NCI-H446 (cell line): Measurements from ENCODE around the gene CLIC5.
"Not testable (repeated sequence)": the region's sequence is repeated elsewhere in the genome, so short reads cannot be mapped to it uniquely, and the experiment has no call there.

Source experiments
- DNase-seq, 2 experiments: peaks; one replicate each; lab custom pipeline; 2025; lab: John Stamatoyannopoulos, UW

Gene CLIC5

GRCh38 chr6:45927421-45928320 lies 88.0 kb downstream of the CLIC5 start:
- no peak for DNase-seq

DNA sequence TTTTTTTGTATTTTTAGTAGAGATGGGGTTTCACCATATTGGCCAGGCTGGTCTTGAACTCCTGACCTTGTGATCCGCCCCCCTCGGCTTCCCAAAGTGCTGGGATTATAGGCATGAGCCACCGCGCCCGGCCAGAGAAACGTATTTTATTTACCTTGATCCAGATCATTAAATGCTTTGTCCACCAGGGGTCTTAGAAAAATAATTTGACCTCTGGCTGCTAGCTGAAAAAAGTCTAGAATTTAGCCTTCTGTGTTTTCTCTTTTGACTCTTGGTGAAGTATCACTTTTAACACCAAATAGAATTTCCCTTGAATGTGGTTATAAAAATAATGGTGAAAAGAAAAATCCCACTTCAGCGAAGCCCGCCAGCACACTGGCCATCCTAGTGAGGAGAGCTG lies 89.2 kb downstream of the CLIC5 start:
- not testable (repeated sequence) for DNase-seq

GRCh38 chr6:45924763-45925342 lies 90.8 kb downstream of the CLIC5 start:
- no peak for DNase-seq

GRCh38 chr6:45923831-45924391 lies 91.7 kb downstream of the CLIC5 start:
- DNase-seq = no peak

DNA sequence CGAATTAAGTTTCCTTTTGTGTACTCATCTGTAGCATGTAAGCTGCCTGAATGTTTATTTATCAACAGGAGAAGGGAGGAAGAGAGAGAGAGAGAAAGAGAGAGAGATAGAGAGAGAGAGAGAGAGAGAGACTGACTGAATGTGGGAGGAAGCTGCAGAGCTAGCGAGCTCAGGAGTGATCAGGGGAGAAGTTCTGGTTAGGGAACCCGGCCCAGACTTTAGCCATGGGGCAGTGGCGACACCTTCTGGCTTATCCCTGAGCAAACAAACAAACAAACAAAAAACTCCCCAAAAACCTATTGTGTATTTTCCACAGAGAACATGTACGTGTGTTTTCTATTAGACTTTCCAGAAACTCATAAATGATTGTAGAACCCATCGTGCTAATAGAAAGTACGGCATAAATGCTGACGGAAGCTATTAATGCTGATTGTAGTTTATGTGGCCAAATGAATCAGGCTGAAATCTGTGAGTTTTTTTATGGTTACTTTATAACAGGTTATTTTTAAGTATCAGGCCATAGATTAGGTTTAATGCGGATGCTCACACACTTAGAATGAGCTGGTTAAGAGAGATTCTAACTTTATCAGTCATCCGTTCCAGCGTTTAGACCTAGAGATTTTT lies 92.8 kb downstream of the CLIC5 start:
- DNase-seq = no peak

GRCh38 chr6:45921691-45922281 lies 93.9 kb downstream of the CLIC5 start:
- no peak for DNase-seq

DNA sequence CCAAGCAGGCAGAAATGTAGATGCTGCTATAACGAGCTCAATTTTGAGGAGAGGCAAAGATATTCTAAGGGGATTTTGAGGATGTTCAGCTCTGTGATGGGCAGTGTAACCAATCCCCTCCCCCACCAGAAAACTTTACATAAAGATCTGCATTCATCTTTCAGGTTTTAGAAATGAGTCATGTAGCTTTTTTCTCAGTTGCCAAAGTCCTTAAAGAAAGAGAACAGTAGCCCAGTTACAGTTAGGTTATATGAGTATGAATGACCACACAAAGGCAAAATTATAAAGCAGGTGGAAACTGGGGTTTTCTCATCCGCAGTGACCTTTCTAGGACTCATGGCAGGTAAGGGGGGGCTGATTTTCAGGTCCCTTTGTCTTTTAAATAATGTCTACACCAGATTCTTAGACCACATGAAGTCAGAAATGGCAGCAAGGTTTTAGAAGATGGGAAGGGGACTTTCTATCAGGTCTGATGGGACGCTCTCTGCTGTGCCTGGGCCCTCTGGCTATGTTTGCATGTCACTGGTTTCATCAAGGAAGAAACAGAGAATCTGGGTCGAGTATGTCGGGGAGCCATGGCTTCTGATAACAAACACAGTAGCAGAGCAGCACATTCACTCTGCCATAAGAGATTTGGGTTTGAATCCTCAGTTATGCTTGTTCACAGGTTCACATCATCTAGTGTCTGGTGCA lies 94.7 kb downstream of the CLIC5 start:
- no peak for DNase-seq

DNA sequence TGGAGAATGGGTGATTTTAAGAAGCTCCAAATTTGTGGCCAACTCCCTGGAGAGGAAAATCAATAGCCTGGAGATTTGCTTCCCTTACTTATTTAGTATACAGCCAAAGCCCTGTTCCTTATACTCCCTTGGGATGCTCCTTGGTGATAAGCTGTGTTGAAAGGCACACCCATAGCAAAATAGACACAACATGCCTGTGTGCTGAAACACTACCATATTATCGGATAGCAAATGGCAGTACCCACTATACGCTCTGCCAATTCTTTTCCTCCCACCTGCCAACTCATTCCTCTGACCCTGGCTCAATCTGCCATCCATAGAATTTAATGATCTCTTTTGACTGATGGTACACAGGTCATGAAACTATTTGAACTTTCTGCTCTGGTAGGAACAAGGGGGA lies 98.2 kb downstream of the CLIC5 start:
- no peak for DNase-seq

DNA sequence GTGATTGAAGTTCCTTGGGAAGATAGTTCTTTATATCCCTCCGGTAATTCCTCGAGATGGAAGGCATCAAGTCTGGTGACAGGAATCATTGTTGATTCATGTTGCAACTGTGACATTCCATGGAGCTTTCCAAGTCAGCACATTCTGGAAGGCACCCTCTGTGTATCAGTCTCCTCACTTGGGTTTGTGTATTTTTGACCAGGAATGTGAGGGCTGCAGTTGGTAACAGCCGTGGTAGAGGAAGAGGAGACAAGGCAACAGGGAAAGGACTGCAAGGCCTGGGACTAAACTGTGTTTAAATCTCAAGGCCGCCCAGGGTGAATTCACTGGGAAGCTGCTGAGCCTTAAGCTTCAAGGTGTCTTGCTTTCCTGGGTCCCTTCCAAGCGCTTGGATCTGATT lies 99.0 kb downstream of the CLIC5 start:
- DNase-seq = no peak

GRCh38 chr6:45915780-45916468 lies 99.7 kb downstream of the CLIC5 start:
- DNase-seq = no peak

GRCh38 chr6:45911691-45912090 lies 104.0 kb downstream of the CLIC5 start:
- DNase-seq = no peak

- DNase-seq = no peak
These were observed 111.7 kb downstream of the CLIC5 start for GRCh38 chr6:45903959-45904358.

DNA sequence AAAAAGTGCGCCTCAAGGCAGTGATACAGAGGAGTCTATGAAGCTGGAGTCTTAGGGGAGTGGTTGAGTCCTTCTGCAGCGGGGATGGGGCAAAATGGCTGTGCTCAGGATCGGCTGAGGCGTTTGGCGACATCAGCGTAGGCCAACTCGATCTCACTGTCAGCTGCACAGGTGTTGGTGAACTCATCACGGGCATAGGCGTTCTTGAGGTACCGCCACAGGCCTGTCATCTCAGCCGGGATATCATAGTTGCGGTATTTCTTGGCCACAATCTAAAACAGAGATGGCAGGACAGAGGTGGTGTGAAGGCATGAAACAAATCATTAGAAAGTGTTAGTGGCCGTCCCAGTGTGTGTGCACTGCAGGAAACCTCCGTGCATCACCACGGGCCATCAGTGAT lies 112.7 kb downstream of the CLIC5 start:
- DNase-seq = no peak

DNA sequence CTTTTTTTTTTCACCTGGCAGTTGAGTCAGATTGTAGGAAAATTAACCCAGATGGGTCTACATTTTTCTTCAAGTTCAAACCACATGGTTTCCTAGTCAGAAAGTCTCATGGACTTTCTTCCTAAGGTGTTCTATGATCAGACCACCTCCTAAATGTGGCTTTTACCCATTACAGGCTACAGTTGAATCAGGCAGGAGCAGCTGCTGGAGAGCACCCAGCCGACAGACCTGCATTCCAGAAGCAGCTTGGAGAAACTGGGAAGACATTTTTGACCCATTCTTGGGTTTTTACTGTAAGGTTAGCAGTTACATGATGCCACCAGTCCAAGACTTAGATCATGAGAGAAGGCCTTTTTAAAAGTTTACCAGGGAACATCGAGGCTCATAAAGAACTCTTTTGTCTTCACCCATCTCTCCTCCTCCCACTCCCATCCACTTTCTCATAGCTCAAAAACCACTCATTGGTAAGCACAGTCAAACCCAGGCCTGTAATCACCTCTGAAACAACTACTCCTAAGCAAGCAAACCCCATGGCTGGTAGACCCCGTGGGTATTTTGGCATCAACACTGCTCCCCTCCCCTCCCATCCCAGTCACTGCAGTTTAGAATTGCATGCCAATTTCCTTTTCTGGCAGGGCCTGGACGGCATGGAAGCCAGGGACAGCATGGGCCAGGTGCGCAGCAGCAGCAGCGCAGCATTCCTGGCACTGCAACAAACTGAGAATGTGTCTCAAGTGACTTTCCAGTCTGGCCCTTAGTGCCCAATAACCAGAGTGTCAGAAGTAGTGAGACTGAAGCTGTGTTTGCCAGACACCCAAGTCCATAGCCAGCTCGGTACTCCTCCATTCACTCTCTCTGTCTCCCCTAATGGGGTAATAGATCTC lies 113.7 kb downstream of the CLIC5 start:
- DNase-seq = no peak

DNA sequence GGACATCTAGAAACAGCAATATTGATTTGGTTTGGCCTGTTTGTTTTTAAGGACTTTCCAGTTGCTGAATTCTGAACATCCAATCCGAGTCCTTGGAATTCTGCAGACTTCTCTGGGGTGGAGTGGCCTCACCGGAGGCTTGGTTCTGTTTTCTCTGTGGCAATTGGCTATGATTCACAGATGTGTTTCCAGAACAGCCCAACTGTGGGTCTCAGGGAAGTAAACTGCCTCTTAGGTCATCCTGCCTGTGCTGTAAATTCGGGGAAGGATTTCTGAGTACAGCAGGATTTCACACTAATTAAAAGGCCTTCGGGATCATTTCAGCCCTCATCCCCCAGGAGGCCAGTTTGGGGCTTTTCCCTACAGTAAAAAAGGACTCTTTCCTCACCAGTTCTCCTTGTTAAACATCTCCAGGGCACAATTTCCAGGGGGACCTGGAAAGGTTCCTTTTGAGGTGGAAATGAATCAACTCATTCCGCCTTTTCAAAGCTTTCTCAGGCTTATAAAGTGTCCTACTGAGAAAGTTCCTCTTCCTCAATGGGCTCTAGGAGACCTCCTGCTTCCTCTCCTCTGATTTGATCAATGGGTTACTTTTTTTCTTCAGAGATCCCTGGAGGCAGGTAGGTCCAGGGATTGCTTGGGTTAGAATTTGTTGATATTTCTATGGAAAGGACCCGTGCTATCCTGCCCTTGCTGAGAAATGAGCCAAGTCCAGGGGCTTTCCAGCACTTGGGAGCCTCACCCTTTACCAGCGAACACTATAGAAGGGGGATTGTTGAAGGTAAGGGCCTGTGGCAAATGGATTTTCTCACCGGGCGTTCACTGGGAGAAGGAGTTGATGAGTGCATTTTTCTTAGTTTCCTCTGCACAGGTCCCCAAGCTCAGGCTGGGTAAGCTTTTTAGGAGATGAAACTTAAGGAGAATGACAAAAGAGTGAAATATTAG lies 114.6 kb downstream of the CLIC5 start:
- no peak for DNase-seq

- DNase-seq = no peak
These were observed 116.0 kb downstream of the CLIC5 start for GRCh38 chr6:45899683-45899946.

DNA sequence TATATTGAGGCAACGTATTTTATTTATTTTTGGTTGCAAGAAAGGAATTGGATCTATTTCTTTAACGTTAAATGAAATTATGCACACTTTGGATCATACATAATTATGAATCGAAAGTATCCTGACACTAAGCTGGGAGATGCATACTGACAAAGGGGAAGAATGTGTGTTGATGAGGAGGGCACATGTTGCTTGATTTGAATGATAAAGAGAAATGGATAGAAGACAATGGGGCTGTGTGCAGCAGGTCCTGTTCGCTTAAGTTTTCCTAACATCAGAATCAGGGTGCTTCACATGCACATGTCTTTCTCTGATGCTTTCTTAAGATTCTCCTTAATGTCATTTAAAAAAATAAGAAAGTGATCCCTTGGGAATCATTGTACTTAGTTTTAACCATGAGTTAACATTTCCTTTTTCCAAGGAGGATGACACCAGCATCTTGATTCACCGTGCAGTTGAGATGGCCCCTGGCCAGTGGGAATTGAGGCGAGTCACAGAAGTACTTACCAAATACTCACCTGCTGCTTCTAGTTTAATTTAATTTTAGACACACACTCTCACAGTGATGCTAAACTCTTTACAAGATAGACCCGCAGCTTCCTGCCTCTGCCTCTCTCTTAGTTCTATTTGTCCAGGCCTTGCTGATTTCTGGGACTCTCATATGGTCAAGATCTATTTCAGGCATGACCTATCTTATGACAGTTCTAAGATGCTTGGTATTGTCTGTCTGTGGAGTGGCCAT lies 116.5 kb downstream of the CLIC5 start:
- no peak for DNase-seq

DNA sequence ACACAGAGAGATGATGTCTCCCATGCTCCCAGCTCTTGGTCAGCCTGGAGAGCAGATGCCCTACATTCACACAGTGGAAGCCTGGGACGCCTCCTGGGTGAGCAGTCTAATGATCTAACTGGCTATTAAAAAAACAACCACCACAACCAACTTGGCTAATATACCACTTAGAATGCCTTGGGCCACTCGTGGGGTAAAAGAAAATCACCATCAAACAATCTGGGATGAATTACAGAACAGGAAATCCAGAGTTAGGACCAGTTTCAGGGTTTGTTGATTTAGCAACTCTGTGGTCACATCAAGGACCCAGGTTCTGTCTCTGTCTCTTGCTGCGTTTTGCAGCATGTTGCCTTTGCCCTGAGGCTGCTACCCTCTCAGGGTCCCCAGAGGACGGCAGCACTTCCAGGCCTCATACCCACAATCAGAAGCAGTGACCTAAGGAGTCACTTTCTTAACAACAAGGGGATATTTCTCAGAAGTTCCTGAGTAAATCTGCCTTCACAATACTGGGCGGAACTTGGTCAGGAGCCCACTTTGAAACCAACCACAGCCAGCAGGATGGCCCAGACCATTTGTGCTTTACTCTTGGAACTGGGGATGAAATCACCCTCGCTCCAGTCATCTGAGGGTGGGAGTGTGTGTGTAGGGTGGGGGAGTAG lies 118.7 kb downstream of the CLIC5 start:
- DNase-seq = no peak
